NCI-H2227 treated with DMSO at 0.1 percent for 48 hours (cell line): ENCODE results near the gene MMAB.

ENCODE experiments used
- DNase-seq: peaks from one replicate; lab custom pipeline; 2025; lab: John Stamatoyannopoulos, UW

MMAB gene

DNA sequence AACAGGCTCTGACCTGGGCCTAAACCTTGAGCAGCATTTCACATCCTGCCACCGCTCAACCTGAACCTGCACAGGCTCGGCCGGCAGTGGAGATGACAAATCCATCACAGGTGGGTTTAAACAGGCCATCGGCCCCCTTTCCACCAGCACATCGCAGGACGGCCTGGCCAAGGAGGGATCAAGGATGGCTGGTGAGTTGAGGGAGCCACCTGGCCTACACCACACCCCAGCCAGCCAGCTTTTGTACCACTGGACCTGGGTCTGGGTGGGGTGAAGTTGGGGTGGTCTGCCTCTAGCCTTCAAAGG, 14.2 kb downstream of the MMAB start:
- no peak for DNase-seq

DNA sequence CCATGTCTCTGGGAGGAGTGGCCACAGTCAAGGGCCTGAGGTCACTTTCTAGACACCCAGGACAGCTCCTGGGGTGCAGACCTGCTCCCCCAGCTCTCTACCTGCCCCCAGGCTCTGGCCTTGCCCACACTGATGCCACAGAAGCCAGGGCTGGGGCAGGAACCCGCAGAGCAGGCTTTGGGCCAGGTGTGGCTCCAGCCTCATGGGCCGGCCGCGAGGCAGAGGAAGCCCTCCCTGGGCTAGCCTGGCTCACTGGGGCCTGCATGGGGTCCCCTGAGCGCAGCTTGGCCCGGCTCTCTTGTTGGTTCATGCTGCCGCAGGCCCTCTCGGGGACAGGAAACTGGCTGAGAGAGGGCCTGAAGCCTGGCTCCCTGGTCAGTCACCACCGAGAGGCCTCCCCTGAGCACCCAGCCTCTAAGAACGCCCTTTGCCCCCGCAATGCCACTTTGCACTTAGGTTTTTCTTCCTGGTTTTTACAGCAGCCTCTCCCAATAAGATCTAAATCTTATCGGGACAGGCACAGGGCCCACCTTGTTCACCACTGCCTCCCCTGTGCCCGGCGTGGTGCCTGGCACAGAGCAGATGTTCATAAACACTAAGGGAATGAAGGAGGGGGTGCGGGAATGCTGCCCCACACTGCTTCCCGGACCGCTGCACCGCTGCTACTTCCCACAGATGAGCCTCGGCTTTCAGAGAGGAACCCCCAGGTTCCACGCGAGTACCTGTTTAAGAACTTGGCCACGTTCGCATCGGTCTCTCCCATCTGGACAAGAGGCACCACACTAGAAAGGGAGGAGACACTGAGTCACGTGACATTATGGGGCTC, 14.7 kb downstream of the MMAB start:
- no peak for DNase-seq

DNA sequence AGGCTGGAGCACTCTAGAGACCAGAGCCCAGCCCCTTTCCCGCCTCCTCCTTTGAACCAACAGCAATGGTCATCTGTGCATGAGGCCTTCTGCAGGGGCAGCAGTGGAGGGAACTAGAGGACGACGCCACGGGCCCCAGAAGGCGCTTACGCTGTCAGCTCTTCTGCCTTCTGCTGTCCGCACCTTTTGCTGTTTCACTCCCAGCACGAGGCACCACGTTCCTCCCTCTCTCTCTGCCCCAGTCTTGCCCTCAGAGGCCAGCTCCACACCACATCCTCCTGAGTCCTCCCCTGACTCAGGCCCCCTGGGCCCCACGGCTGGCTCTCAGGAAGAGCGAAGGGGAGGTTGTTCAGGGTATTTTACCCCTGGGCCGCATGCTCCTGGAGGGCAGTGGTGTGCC, 15.5 kb downstream of the MMAB start:
- no peak for DNase-seq

DNA sequence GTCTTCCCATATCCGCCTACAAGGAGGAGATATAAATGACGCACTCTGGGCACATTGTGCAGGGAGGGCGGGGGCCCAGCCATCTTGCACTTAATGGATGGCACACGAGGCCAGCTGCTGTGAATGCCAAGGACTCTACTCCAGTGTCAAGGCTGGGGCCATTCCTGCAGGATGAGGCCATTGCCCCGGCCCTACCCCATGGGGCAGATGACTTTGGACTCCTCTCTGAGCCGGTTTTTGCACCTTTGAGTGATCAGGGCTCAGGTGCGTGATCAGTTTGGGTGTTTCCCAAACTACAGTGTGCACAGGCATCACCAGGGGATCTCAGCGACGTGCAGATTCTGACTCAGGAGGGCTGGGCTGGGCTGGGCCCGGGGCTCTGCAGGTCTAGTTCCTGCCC, 16.1 kb downstream of the MMAB start:
- no peak for DNase-seq

DNA sequence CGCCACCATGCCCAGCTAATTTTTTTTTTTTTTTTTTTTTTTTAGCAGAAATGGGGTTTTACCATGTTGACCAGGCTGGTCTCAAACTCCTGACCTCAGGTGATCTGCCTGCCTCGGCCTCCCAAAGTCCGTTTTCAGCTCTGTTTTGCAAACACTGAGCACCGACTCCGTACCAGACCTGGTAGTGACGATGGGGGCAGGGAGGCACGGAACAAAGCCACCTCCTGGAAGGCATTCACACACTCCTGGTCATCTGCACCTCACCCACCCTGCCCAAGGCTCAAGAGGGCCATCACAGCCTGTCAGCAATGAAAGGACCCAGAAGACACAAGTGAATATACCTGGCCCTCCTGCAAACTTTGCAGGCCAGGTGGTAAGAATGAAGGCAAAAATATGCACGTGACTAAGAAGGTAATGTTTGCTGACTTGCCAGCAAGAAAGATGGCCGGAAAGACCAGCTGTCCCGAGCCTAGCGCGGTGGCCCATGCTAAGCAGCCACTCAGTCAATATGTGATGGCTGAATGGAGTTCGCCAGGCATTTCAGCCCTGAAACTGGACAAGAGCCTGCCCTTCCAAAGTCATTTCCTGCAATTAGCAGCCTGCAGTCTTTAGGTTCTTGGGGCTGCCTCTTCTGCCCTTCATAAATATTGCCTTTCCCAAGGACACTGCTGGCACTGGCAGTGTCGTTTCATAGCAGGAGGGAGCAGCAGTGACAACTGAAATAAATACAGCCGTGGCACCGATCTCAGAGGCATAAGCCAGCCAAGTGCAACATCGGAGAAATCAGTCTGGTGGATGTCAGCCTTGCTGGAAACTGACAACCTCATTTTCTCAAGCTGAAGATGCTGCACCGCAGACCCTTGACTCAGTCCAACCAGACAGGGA, 17.6 kb downstream of the MMAB start:
- no peak for DNase-seq

DNA sequence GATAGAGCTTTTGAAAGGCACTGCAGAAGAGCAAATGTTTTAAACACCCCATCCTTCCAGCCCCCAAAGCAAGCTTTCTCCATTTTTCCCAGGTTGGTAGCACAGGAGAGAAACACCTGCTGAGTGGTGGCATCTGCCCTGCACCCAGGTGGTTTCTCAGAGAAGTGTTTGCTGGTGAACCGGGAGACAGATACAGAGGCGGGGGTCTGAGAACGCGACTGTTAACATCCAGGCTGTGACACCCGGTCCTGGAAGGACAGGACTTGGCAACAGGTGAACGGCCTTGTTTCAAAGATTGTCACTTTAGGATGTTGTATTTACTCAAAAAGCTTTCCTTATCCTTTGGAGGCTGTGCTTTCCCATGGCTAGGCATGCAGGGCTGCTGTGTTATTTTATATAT, 18.5 kb downstream of the MMAB start:
- DNase-seq = no peak

DNA sequence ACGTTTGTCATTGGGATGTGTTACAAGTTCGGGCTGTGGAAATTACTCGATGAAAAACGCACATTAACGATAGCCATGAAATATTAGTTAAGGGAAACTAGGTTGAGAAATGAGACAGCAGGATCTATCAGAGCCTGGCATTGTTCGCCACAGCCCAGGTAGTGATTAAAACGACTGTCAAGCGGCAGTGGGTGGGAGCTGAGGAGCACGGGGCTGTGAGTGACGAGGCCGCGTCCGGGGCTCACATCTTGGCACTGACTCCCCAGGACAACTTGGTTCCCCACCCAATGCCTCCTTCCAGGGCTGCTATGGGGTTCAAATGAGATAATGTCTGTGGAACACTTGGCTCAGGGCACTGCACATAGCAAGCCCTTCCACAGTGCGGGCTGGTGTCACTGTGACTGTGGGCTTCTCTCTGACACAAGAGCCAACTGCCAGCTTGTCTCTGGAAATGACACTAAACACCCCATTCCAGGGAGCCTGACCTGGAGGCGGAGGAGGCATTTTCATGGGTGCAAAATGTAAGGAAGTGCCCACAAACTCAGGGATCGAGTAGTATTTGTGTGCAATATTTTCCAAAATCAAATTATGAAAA, 19.3 kb downstream of the MMAB start:
- no peak for DNase-seq

DNA sequence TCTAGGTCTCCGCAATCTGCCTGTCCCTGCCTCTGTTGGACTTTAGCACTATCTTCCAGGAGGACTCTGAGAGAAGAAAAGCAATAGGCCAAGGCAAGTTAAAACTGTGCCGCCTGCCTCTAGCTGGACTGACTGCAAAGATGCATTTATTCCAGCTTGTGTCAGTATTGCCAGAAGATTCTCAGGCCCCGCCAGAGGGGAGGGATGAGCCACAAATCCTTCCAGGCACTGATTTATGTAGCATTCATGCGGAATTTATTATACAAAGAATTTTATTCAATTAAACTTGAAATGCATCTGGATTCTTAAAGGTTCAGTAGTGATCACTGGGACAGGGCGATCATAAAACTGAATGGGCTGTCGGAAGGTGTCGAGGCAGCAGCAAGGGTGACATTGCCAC, 19.8 kb downstream of the MMAB start:
- DNase-seq = no peak

DNA sequence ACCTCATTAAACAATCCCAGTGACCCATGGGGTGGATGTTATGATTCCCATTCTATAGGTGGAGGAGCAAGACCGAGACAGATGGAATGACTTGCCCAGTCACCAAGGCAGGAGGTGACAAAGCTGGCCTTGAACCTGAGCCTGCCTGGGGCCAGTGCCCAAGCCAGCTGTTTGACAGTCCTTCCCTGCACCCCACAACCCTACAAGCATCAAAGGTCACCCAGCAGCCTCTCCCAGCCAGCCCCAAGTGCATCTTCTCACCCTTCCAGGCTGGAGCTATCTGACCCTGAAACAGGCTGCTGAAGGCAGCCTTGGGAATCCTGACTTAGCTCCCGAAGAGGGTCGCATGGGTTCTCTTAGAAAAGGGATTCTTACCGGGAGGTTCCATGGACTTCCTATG, 20.3 kb downstream of the MMAB start:
- no peak for DNase-seq

DNA sequence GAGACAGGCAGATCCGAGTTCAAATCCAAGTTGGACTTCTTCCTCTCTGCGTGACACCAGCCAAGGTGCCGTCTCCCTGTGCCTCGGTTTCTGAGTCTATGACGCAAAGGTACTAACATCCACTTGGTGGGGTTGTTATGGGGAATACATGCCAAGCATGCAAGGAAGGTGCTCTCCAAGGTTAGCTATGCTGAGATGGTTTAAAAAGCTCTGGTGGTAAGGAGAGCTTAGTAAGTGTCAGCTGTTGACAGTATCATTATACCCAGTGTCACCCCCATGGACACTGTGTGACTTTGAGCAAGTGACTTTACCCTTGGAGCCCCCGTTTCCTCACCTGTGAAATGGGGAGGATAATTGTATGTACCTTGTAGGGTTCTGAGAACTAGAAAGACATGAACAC, 22.2 kb downstream of the MMAB start:
- no peak for DNase-seq

DNA sequence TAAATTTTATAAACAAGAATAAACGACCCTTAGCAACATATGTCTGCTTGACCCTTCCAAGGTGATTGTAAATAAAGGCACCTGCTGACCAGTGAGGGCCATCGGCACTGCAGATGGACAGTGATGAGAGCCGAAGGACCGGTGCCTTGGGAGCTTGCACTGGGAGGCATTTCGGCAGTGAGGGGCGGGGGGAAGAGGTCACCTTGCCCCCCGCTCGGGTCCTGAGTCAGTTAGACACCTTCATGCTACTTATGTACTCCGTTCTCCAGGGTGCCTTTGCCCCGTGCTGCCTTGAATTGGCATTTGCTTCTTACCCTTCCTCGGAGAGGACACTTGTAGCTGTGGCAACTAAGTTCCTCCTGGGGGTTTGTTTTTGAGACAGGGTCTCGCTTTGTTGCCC, 23.0 kb downstream of the MMAB start:
- DNase-seq = no peak

DNA sequence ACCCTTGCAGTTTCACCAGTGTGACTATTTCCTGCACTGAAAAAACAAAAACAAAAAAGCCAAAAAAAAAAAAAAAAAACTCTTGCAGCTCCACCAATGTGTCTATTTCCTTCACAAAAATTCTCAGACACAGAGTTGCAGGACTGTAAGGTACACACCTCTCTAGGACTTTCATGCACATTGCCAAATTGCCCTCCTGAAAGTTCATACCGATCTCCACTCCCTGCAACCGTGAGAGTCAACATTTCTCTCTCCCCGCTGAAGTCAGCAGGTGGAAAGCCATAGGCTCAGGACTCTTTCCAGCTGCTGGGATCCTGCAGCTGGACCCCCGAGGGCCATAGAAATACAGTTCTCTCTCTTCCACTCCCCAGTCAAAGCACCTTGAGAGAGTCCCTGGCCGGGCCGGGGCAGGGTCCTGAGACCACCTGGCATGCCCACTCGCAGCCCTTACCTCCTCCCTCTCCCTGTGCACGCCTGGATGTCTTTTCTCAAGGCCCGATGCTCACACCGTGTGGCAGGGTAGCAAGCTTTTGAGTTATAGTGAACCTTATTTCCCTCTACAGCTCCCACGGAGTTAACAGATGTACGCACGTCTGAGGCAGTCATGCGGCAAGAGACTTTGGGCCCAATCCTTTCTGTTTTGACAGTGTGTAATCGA, 23.6 kb downstream of the MMAB start:
- DNase-seq = no peak

DNA sequence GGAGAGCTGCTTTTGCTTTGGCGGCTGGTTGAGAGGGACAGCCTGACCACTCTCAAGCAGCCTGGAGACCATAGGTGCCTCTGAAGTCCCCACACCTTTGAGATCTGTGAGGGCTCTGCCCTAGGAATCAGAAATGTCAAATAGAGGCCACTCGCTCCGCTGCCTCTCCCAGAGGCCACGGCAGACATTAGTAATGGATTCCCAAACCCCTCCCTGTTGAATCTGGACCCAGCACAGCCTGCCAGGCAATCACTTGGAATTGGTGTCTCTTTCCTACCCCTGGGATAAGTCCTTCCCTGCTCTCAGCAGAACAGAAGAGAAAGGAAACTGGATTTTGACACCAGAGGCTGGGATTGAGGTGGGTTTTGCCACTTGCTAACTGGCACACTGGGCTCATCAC, 25.0 kb downstream of the MMAB start:
- no peak for DNase-seq

DNA sequence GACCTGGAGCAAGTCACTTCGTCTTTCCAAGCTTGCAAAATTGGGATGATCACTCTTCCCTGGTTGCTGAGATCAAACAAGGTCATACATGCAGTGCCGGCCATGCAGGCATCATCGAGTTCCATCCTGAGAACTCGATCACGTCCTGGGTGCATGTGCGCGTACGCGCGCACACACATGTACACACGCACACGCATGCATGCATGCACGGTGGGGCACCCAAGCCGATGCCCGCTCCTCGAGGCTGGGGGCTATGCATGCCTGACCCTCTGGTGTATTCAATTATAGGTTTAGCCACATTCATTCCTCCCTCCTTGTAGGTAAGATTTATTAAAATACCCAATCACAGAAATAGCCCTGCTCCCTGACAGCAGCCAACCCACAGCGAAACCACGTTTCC, 26.0 kb downstream of the MMAB start:
- DNase-seq = no peak

DNA sequence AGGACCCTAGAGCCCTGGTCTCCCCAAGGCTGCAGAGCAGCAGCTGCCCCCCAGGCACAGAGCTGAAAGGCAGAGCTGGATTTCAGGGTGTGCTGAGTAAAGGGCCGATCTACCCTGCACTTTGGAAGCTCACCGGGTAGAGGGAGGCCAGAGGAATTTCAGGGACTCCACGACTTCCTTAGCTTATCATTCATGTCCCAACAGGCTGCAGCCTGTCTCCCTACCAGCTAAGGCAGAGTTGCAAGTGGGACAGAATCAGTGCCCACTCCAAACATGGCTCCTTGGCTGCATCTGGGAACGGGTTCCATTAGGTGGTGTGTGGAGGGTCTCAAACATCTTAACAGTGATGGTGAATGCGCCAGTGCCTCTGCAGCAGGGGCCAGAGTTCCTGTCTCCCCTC, 27.5 kb downstream of the MMAB start:
- DNase-seq = no peak

DNA sequence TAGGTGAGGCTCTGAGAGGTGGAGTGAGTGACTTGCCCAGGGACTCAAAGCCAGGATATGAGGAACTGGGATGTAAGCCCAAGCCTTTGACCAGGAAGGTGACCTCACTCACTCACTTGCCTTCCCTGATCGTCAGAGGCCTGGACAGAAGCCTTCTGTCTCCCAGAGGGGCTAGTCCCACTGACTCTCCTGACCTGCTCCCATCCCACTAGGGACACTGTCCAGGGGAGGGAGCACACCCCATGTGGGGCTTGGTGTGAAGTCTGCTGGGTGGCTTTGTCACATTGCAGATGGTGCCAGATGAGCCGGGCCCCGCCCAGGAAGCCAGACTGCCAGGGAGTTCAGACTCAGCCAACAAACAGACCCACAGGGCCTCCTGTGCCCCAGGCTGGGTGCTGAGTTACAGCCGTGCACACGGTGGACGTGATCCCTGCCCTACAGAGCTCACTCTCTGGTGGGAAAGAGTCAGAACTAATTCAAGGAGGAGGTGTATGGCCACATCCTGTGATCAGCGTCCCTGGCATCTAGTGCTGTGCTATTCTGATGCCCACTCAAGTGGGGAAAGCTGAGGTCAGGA, 28.3 kb downstream of the MMAB start:
- no peak for DNase-seq

DNA sequence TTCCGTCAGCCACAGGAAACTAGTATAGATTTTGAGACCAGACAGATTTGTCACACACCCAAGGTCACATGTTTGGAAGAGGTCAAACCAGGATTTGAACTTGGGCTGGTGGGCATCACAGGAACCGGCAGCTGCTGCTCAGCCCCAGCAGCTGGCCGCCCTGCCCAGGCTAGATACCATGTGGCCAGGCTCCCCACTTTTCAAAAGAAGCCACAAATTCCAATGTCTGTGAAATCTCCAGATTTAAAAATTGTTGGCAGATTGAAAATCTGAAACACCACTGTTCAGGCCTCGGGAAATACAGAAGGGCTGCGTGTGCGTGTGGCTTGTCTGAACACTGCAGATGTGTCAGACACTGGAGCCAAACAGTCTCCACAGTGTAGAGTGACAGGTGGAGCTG, 30.4 kb downstream of the MMAB start:
- DNase-seq = no peak

DNA sequence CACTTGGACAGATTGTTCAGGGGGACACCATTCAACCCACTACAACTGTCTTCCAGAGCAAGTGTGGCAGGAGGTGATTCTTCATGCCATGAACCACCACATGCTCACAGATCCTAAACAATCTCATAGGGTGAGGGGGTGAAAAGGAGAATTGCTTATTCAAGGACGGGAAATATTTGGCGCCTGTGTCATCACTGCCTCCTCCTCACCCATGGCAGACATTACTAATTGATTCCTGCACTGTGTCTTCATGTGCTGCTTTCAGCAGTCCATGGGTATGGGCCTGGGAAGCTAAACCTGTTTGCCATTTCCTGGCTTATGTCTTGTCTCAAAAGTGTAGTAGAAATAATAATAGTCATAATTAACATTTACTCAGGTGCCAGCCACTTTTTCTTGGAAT, 31.3 kb downstream of the MMAB start:
- no peak for DNase-seq

DNA sequence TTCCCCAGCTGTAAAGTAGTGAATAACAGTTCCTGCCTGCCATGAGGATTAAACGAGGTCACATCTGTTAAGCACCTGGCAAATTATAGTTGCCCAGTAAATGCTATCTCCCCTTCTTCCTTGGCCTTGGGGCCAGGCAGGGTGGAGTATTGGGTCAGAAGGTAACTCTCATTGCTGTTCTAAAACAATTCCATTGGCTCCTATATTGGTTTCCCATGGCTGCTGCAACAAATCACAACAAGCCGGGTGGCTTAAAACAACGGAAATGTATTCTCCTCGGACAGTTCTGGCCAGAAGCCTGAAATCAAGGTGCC, 31.9 kb downstream of the MMAB start:
- no peak for DNase-seq

DNA sequence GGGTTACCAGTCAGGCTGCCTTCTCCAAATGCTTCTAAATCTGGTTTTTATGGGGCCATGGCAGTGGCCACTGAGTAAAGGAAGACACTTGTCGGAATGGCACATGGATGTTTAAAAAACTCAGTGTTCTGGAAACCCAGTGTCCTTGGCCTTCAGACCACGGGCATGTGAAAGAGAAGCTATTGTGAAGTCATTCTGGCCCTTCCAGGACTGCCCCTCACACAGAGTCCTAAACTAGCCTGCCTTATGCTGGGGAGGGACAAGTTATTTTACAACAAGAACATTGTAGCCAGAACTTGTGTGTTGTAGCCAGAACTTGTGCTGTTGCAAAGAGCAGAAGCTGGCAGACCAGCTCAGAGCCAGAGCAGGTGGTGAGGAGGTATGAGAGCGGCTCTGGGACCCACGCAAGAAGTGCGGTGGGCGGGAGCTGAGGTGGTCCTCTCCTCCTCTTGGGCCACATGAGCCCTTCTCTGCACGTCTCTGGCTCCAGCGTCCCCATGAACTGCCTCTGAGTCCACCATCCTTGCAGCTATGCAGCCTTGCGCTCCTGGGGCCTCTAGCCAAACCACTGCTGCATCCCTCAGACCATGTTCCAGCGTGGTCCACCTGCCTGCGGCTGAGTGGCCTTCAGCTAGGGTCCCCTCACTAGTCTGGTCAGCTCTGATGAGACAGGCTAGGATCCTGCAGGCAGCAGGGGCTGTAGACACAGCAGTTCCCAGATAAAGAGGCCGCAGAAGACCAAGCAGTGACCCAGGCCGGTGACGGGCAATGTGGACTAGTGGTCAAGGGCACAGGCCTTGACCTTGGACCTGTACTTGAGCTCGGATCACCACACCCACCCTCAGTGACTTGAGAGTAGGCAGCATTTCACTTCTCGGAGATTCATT, 32.5 kb downstream of the MMAB start:
- no peak for DNase-seq

DNA sequence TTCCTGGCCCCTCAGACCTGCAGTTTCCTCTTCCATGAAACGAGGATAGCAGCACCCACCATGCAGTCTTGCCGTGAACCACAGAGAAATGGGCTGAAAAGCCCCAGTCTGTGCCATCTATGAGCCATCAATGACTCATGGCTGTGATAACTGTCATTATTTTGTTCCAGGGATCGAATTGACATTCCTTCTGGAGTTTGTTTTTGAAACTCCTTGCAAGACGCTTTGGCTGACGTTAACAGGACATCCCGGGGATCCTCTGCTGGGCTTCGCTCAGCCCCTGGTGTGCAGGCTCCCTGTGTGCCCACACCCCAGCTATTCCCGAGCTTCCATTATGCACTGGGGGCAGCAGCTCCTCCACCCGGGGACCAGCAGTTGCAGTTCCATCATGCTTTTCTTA, 33.8 kb downstream of the MMAB start:
- no peak for DNase-seq
